HG02798 (cell line): Measurements from ENCODE around the gene SDC1.
A peak's percentile ranks its signal among the peaks of the same experiment; 100 is the strongest.

Experiments
- ATAC-seq: cut with Tn5 transposase; IDR thresholded peaks from one replicate; pipeline ENCODE4 v1.9.1; 2021; ENCODE audit warnings: mild to moderate bottlenecking; ENCODE audit not compliant: unreplicated experiment, poor library complexity

Gene SDC1

DNA sequence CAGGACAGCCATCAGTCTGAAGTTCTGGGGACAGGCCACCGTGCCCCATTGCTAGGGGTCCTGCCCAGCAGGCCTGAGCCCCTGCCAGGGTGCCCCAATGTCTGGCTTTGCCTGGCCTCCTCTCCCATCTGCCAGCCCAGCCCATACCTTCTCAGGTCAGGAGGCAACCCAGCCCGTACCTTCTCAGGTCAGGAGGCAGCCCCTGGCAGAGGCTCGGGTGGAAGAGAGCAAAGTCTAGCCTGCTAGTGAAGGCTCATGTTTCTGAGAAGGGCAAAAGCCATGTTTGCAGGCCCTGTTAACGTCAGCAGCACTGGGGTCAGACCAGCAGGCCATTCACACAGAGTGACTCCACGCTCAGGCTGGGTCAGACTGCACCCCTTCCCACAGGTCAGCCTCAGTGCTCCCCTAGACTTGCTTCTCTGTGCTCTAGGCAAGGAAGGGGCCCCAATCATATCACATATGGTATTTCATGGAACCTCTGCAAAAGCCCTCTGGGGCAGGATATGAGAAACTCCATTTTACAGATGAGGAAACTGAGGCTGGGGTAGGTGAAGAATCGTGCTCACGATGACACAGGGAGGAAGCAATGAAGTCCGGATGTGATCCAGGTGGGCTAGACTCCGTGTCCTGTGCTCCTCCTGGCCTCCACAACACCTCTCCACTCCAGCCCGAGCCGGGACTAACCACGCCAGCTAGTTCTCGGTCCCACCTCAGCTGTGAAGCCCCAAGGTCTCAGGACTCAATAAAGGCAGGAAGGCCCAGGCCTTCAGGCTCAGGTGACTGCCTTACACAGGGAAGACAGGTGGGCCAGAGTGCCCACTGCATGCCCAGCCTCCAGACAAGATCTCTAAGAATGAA, 9.5 kb downstream of the SDC1 start:
- ATAC-seq, result no peak

- no peak for ATAC-seq
Observed at GRCh38 chr2:20214566-20215182, 10.3 kb downstream of the SDC1 start.

DNA sequence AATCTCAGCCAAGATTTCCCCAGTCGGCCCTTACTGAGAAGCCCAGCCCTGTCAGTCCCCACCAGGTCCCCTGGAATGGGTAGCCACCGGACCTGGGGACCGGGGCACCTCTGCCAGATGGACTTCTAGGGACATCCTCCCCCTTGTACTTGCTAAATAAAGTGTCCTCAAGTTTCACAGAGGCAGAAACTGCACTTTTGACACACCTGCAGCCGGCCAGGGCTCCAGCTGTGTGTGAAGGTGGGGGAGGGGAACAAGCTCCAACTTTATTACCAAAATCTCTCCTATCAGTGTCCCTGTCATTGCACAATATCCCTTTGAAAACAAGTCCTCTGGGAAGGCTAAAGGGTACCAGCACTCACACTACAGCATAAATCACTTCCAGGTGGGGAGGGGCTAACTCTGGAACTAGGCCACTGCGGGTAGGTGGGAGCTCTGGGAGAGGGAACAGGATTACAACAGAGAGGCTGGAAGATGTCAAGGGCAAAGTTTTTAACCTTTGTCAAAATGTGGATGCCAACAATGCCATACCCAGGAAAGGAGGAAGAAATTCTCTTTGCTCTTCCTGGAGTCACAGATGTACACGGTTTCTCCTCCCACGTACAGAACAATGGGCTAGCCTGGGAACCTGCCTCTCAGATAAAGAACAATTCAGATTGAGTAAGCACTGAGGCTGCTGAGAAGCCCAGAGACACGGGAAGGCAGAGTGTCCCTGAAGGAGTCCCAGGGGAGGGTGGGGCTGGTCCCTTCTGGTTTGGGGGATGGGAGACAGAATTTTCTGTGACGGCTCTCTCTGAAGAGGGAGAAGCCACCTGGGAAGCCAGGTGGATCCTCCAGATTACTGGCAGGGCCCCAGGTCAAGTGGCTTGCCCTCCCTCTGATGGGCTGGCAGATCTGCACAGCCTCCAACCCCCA, 11.0 kb downstream of the SDC1 start:
- peak; percentile 39 for ATAC-seq

DNA sequence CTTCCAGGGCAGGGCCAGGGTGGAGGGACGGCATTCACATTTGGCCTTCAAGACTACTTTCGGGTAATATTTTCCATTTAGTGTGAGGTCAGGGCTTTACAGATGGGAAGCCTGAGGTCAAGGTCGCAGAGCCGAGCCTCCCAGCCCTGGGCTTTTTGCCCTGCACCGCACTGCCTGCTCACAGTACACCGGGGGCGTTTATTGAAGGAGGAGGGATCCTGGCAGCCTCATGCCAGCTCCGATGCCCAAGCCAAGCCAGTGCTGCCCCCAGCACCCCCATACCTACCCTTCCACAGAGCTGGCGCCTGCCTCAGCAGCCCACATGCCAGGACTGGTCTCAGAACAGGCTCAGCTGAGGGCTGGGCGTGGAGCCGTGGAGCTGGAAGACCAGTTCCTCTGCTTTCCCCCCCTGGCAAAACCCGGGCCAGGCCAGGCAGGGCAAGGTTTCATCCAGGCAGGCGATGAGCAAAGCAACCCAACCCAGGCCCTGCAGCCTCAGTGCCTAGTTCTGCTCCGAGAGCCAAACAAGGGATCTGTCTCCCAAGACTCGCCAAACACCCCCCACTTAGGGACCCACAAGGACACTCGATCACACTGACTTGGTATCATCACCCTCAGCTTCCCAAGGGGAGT, 11.9 kb downstream of the SDC1 start:
- ATAC-seq, result no peak

GRCh38 chr2:20212459-20212870, 12.5 kb downstream of the SDC1 start:
- ATAC-seq, result no peak

DNA sequence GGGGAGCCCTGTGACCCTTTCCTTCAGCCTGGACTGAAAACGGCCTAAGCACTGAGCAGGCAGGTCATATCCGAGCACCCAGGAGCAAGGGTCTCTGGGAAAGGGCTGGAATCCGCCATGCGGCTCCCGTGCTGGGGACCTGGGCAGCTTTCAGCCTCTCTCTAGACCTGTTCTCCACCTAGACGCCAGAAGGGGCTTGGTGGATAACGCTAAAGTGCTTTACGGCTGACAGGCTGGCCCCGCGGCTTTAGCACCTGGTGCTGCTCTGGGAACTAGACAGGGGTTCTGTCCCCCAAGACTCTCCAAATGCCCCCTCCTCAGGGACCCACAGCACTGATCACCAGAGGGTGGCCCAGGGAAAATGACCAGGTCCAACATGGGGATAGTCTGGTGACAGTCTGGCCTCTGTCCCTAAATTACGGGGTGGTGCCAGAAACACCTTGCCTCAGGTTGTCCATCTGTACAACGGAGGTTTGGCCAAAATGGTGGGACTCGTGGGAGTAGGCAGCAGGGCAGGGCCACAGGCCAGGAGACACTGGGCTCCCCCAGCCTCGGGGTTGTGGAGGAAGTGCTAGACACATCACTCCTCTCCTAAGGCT, 13.0 kb downstream of the SDC1 start:
- no peak for ATAC-seq

GRCh38 chr2:20211420-20211819, 13.5 kb downstream of the SDC1 start:
- ATAC-seq, result no peak

DNA sequence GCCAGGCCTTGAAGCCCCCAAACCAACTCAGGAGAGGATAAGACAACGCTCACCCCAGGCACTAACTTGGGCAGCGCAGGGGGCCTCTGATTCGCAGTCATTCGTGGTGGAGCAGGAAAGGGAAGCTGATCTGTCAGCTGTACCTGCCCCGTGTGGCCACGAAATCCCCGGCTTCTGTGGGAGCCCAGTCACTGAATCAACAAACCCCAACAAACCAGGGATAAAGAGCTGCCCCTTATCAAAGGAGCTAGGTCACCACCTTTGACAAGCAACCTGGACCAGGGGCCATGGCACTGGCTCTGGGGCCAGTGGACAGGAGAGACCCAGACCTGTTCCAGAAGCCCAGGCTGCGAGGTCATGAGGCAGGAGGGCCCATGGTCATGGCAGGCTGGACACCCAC, 14.5 kb downstream of the SDC1 start:
- ATAC-seq, result no peak

- ATAC-seq, result no peak
Observed at GRCh38 chr2:20209373-20210109, 15.4 kb downstream of the SDC1 start.

GRCh38 chr2:20208476-20208859, 16.5 kb downstream of the SDC1 start:
- no peak for ATAC-seq

GRCh38 chr2:20207051-20207450, 17.9 kb downstream of the SDC1 start:
- ATAC-seq, result peak; percentile 66

DNA sequence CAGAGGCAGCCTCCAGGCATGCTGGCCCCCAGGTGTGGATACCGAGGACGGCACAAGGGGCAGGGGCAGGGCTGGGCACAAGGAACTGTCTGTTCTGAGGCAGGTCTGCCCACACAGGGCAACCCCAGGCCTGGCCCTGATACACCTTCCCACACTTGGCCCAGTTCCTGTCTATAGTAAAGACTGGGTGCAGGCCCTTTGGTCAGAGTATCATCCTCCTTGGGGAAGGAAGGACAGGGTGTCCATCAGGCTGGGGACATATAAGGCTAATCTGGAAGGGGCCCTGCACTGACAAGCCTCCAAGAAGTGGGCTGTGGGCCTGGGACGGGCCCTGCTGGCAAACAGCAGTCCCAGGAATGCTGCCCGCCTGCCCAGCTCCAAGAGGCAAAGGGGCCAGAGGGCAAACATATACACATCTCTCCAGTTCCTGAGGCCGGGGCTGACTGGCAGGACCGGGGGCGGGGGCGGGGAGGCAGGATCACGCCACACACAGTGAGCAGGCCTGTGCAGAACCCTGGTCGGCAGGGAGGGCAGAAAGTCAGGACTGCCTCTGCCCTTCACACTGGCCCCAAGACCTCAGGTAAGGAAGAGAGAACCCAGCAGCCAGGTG, 18.9 kb downstream of the SDC1 start:
- ATAC-seq, result no peak

DNA sequence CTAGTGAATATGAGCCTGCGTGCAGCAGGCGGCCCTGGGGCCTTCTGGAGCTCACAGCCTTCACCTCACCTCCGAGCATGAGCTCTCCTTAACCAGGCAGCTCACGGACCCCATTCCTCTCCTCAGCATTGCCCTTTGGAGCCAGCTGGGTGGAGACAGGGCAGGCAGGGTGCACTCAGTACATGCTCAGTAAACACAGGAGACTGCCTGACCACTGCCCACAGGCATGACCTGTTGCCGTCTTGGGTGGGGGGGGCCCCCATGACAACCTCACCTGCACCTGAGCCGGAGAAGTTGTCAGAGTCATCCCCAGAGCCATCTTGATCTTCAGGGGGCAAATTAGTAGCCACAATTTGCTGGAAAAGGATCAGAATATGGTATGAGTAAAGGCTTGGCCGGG, 19.9 kb downstream of the SDC1 start:
- no peak for ATAC-seq

DNA sequence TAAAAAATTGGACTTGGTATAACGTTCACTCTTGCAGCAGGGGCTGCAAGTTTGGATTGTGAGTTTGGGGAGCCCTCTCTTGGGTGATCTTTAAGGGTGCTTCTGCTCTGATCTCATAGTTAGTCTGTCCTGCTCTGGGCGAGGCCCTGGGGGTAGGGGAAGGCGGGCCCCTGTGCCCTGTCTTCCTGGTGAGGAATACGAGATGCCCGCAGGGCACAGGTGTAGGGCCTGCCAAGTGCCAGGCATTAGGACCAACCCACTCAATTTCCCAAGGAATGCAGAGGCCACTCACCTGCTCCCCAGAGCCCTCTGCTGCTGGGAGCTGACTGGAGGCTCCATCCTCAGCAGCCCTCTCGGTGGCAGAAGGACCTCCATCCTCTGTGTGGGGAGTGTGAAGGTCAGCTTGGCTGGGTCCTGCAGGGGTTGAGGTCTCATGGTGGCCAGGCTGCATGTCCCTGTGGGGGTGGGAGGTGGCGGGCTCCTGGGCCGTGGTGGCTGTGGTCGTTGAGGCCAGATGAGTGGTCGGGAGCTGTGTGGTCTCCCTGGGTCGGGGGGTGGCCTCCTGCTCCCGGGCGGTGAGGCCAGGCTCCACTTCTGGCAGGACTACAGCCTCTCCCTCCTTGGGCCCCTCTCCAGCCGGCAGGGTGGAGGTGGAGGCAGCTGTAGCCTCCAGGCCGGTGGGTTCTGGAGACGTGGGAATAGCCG, 21.3 kb downstream of the SDC1 start:
- ATAC-seq, result no peak

DNA sequence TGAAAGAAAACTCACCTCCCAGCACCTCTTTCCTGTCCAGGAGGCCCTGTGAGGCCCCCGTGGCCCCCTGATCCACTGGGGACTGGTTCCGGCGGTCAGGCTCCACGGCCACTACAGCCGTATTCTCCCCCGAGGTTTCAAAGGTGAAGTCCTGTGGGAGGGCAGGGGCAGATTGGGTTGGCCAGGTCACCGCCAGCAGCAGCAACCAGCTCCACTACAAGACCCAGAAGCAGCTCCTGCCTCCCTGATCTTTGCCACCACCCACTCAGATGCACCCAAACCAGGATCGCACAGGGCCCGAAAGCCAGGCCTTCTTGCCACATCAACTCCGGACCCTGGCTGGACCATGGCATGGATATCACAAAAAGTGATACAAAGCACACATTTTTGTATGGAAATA, 21.9 kb downstream of the SDC1 start:
- ATAC-seq, result no peak

DNA sequence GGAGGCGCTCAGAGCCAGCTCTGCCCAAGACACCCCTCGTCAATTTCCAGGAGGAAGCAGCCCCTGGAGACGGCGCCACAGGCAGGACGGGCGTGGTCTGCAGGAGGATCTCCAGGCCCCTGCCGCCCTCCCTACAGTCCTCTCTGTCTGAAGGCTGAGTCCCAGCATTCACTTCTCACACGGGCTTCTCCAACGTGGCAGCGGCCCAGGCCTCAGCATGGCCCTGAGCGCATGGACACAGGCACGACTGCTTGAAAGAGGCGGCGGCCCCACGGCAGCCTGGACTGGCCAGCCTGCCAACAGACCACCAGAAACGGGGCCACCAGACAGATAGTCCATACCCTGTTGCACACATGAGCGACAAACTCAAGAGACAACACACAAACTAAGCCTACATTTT, 23.3 kb downstream of the SDC1 start:
- no peak for ATAC-seq

DNA sequence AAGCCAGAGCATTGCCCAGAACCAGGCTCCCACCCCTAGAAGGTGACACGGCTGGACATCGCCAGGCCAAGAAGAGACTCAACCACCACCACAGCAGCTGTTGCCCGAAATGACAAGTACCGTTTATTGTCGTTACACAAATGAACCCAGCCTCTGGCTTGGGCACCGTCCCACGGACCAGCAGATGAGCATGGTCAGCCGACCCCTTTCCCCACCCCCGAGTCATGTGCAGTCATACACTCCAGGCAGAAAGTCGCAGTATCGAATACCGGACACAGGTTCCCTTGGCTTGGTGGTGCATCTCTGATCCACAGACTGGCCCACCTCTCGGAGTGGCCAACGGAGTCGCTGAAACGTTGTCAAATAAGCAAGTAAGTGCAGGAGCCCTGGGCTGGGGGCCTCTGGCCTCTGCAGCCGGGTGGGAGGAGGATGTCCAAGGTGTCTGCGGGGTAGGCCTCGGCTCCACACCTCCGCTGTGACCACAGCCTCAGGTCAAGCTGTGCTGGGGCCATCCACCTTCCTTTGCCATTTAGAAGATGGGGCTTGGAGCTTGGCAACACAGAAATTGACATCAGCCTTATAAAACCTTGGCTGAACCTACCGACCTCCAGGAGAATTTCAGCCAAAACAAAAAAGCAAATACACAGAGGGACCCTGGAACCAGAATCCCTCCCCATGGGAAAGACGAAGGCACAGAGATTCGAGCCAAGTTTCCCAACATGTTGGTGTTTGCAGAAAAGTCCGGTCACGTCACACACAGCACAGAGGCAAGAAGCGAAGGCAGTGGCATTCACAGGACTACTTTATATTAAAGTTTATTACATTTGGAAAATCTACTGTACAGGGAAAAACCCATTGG, 24.0 kb downstream of the SDC1 start:
- no peak for ATAC-seq
